HG03135 (cell line): Measurements from ENCODE around the gene PBX4.
"Not testable (repeated sequence)": the region's sequence is repeated elsewhere in the genome, so short reads cannot be mapped to it uniquely, and the experiment has no call there.

ENCODE experiments used
- ATAC-seq: cut with Tn5 transposase; IDR thresholded peaks from one replicate; pipeline ENCODE4 v1.9.1; 2021; ENCODE audit warnings: mild to moderate bottlenecking, moderate library complexity; ENCODE audit not compliant: unreplicated experiment

The PBX4 gene

GRCh38 chr19:19618219-19619051 lies at the start of gene PBX4:
TSS of gene PBX4 (minus strand) at chr19:19618687. CDS start at chr19:19618629, 58 bp downstream.
- peak; percentile 94 for ATAC-seq

GRCh38 chr19:19665420-19665948 lies 47.0 kb upstream of the PBX4 start:
- not testable (repeated sequence) for ATAC-seq

GRCh38 chr19:19663256-19664120 lies 45.0 kb upstream of the PBX4 start, which contains the start of gene ATP13A1:
TSS of gene ATP13A1 (minus strand) at chr19:19663676. CDS start at chr19:19663666, 10 bp downstream.
- ATAC-seq, result peak; percentile 64

- ATAC-seq, result peak; percentile 11
Measured at GRCh38 chr19:19662871-19663255, 44.4 kb upstream of the PBX4 start.

GRCh38 chr19:19662344-19662743 lies 43.9 kb upstream of the PBX4 start:
- ATAC-seq, result no peak

- ATAC-seq, result peak; percentile 35
Measured at GRCh38 chr19:19661675-19662251, 43.3 kb upstream of the PBX4 start.

GRCh38 chr19:19661141-19661674 lies 42.7 kb upstream of the PBX4 start:
- no peak for ATAC-seq

- no peak for ATAC-seq
Measured at GRCh38 chr19:19659646-19660245, 41.3 kb upstream of the PBX4 start.

GRCh38 chr19:19657397-19657783 lies 38.9 kb upstream of the PBX4 start:
- ATAC-seq, result no peak

GRCh38 chr19:19656451-19657396 lies 38.2 kb upstream of the PBX4 start:
- no peak for ATAC-seq

- no peak for ATAC-seq
Measured at GRCh38 chr19:19655641-19656343, 37.3 kb upstream of the PBX4 start.

GRCh38 chr19:19655051-19655594 lies 36.6 kb upstream of the PBX4 start:
- no peak for ATAC-seq

GRCh38 chr19:19654441-19654840 lies 36.0 kb upstream of the PBX4 start:
- ATAC-seq, result no peak

GRCh38 chr19:19653597-19654147 lies 35.2 kb upstream of the PBX4 start:
- no peak for ATAC-seq

- no peak for ATAC-seq
Measured at GRCh38 chr19:19652482-19653295, 34.2 kb upstream of the PBX4 start.

- no peak for ATAC-seq
Measured at GRCh38 chr19:19651076-19651475, 32.6 kb upstream of the PBX4 start.

- ATAC-seq, result no peak
Measured at GRCh38 chr19:19650331-19650730, 31.8 kb upstream of the PBX4 start.
